ENCODE data around the gene MAN1A1. TPM values are rescaled to one million over a fixed set of nuclear protein-coding genes. Genes with fewer than 3 reads are reported as not detected.

The MAN1A1 gene
- total and polyA plus RNA-seq, 2 experiments from 2014 or later = 2.0 to 8.7 TPM

DNA sequence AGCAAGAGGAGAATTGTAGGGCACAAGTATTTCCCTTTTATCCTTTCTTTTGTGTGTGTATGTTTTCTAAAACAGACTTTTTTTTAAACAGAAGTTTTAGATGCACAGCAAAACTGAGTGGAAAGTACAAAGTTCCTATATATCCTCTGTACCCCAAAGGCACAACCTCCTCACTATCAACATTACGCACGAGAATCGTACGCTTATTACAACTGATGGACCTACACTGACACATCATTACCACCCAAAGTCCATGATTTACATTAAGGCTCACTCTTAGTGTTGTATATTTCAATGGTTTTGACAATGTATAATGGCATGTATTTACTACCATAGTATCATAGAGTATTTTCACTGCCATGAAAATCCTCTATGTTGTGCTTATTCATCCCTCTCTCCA, 32.6 kb downstream of the MAN1A1 start (continued):
- TF ChIP-seq, protein P1, sequence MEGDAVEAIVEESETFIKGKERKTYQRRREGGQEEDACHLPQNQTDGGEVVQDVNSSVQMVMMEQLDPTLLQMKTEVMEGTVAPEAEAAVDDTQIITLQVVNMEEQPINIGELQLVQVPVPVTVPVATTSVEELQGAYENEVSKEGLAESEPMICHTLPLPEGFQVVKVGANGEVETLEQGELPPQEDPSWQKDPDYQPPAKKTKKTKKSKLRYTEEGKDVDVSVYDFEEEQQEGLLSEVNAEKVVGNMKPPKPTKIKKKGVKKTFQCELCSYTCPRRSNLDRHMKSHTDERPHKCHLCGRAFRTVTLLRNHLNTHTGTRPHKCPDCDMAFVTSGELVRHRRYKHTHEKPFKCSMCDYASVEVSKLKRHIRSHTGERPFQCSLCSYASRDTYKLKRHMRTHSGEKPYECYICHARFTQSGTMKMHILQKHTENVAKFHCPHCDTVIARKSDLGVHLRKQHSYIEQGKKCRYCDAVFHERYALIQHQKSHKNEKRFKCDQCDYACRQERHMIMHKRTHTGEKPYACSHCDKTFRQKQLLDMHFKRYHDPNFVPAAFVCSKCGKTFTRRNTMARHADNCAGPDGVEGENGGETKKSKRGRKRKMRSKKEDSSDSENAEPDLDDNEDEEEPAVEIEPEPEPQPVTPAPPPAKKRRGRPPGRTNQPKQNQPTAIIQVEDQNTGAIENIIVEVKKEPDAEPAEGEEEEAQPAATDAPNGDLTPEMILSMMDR (conservative IDR thresholded peaks at IDR 0.05; ENCODE audit: low read depth in 2 of 2) = no peak
- TF ChIP-seq STAT1 (IDR thresholded peaks at IDR 0.05; ENCODE audit: unreplicated experiment) = no peak
- no peak for TF ChIP-seq EZH2phosphoT487 (IDR thresholded peaks at IDR 0.05; ENCODE audit: unreplicated experiment)
- no peak for TF ChIP-seq JUNB (IDR thresholded peaks at IDR 0.05; ENCODE audit: unreplicated experiment)
- TF ChIP-seq NANOG (IDR thresholded peaks at IDR 0.05; ENCODE audit: borderline replicate concordance) = no peak
- no peak for TF ChIP-seq CREB1 (CRISPR knock-in tag; IDR thresholded peaks at IDR 0.05; ENCODE audit: low read depth)
- no peak for TF ChIP-seq EZH2 (IDR thresholded peaks at IDR 0.05; ENCODE audit: low read depth, unreplicated experiment)
- TF ChIP-seq POLR2AphosphoS5 (IDR thresholded peaks at IDR 0.05; ENCODE audit: low read depth) = no peak
- no peak for TF ChIP-seq ZNF331 (CRISPR knock-in tag; IDR thresholded peaks at IDR 0.05; ENCODE audit: low read depth)

GRCh38 chr6:119314885-119315272, 34.7 kb downstream of the MAN1A1 start:
- no peaks in the 10 kb centered on the region for H3F3A ChIP-seq (replicated peaks; ENCODE audit: low read depth)
- H3K79me2 ChIP-seq (replicated peaks; ENCODE audit: insufficient read depth) = no peaks in the 10 kb centered on the region
- H3K36me3 Mint-ChIP-seq (ENCODE audit: low read depth) = no peaks in the 10 kb centered on the region
- ATAC-seq (no peak), DNase-seq (ENCODE audit: low spot score) (no peak)
- no peak overlapping the region for H3K27ac Mint-ChIP-seq
- no peaks in the 10 kb centered on the region for H4K20me1 ChIP-seq (replicated peaks; ENCODE audit: insufficient read depth)
- no peak overlapping the region for H3K4me3 ChIP-seq
- H3K4me1 Mint-ChIP-seq = no peaks in the 10 kb centered on the region; the same call in 2 of the 3 replicates
- H3K27me3 Mint-ChIP-seq (ENCODE audit: insufficient read depth, low read depth, poor library complexity) = no peaks in the 10 kb centered on the region
- no peaks in the 10 kb centered on the region for H3K36me3 ChIP-seq (ENCODE audit: insufficient read depth)
- no peak overlapping the region for H3K4me2 ChIP-seq
- no peaks in the 10 kb centered on the region for H3K4me1 ChIP-seq (ENCODE audit: insufficient read depth)
- H2AFZ ChIP-seq = no peak overlapping the region
- H3K4me3 Mint-ChIP-seq = no peak overlapping the region
- no peaks in the 10 kb centered on the region for H3K9me3 Mint-ChIP-seq
- TF ChIP-seq, protein P1 (conservative IDR thresholded peaks at IDR 0.05; ENCODE audit: low read depth in 2 of 2) = no peak
- no peak for TF ChIP-seq EZH2phosphoT487 (IDR thresholded peaks at IDR 0.05; ENCODE audit: unreplicated experiment)
- TF ChIP-seq STAT1 (IDR thresholded peaks at IDR 0.05; ENCODE audit: unreplicated experiment) = no peak
- H3K9me2 ChIP-seq (ENCODE audit: insufficient read depth) = no peaks in the 10 kb centered on the region
- no peaks in the 10 kb centered on the region for H3K27me3 ChIP-seq (ENCODE audit: insufficient read depth)
- H3K27ac ChIP-seq (ENCODE audit: low read depth) = no peak overlapping the region
